CD4-positive, alpha-beta memory T cell (primary cell): ENCODE measurements around the gene ITGA3. TPM values are rescaled to one million over a fixed set of nuclear protein-coding genes. Genes with fewer than 3 reads are reported as not detected.

ENCODE experiments used
- CTCF ChIA-PET: fragments of 350-600 bp; sonication (Branson Sonifier 250); formaldehyde crosslinking; loops from one replicate; lab custom pipeline; 2021; ENCODE audit warnings: inconsistent platforms; ENCODE audit not compliant: partially characterized antibody; lab: Charles Lee
- POLR2A ChIA-PET: fragments of 350-600 bp; sonication (Branson Sonifier 250); formaldehyde crosslinking; loops from one replicate; lab custom pipeline; 2021; ENCODE audit not compliant: partially characterized antibody; lab: Charles Lee
- DNase-seq, 5 donors: peaks; one replicate each; pipeline versions ENCODE4 v3.0.0 to v3.0.0-alpha.2; 2020 to 2022; ENCODE audit warnings: mixed read lengths in 1 of 5
- H3K27ac ChIP-seq: one replicate; pipeline ENCODE4 v1.7.0; 2013; ENCODE audit warnings: low read depth, low read length
- H3K27me3 ChIP-seq: 2 replicates; pipeline ENCODE4 v1.7.0; 2013; ENCODE audit warnings: mild to moderate bottlenecking, low read length, moderate library complexity; ENCODE audit not compliant: insufficient read depth
- H3K36me3 ChIP-seq: 2 replicates; pipeline ENCODE4 v1.7.0; 2013; ENCODE audit warnings: mild to moderate bottlenecking, low read length, moderate library complexity; ENCODE audit not compliant: insufficient read depth
- H3K4me1 ChIP-seq: 2 replicates; pipeline ENCODE4 v1.7.0; 2013; ENCODE audit warnings: mild to moderate bottlenecking, low read length, moderate library complexity; ENCODE audit not compliant: insufficient read depth
- H3K4me3 ChIP-seq, 2 donors: one replicate each; pipeline ENCODE4 v1.7.0; 2013; ENCODE audit warnings: low read length in 2 of 2, mild to moderate bottlenecking in 1 of 2
- H3K9me3 ChIP-seq, 2 donors: one replicate each; pipeline ENCODE4 v1.7.0; 2013; ENCODE audit warnings: low read length in 2 of 2, control low read depth in 1 of 2; ENCODE audit not compliant: control insufficient read depth in 1 of 2
- H3K27ac Mint-ChIP-seq, 7 donors: one replicate each; pipeline ENCODE4 v1.8.0; 2020 to 2021; ENCODE audit warnings: mixed read lengths in 7 of 7, mild to moderate bottlenecking in 6 of 7, inconsistent platforms in 3 of 7, moderate library complexity in 3 of 7
- H3K27me3 Mint-ChIP-seq, 2 donors: one replicate each; pipeline ENCODE4 v1.8.0; 2020 to 2021; ENCODE audit warnings: mixed read lengths in 2 of 2
- H3K36me3 Mint-ChIP-seq, 2 donors: one replicate each; pipeline ENCODE4 v1.8.0; 2020 to 2021; ENCODE audit warnings: mixed read lengths in 2 of 2, inconsistent platforms in 1 of 2, mild to moderate bottlenecking in 1 of 2
- H3K4me1 Mint-ChIP-seq, 4 donors: one replicate each; pipeline ENCODE4 v1.8.0; 2020 to 2021; ENCODE audit warnings: mixed read lengths in 4 of 4, mild to moderate bottlenecking in 1 of 4
- H3K4me3 Mint-ChIP-seq, 8 donors: one replicate each; pipeline ENCODE4 v1.8.0; 2020 to 2021; ENCODE audit warnings: mixed read lengths in 8 of 8, mild to moderate bottlenecking in 7 of 8, moderate library complexity in 6 of 8, inconsistent platforms in 3 of 8
- H3K9me3 Mint-ChIP-seq, 8 donors: one replicate each; pipeline ENCODE4 v1.8.0; 2020 to 2021; ENCODE audit warnings: mixed read lengths in 8 of 8, mild to moderate bottlenecking in 5 of 8, inconsistent platforms in 3 of 8, moderate library complexity in 1 of 8
- intact Hi-C: fragments of 100-400 bp; cut with micrococcal nuclease; formaldehyde crosslinking; loops from one replicate; pipeline ENCODE4 v1.15.1; 2023
- polyA plus RNA-seq, 2 donors: library from polyadenylated mRNA; unstranded; fragments of 300-500 nt; fragmentation: Illumina TruSeq; gene quantifications; one replicate each; pipeline ENCODE4 v1.2.3, GENCODE V29; 2021
- total RNA-seq, 2 experiments: library from RNA; stranded (reverse); gene quantifications; one replicate each; pipeline ENCODE4 v1.2.3, GENCODE V29; 2021

Gene ITGA3
- total and polyA plus RNA-seq, 4 experiments from 2014 or later, result 1.6 to 16.3 (median 9.4) TPM

- CTCF ChIA-PET, result interaction anchor here (1.0 to 4.1 kb wide), 10 partner anchors 10 to 181 kb away, joined by 3 to 36 read pairs (median 7); partner anchors contain the start of genes PDK2 and SAMD14
- Mint-ChIP-seq H3K4me1 (peaks cover 7 to 16% (median 12%) of the 10 kb centered on the region in 4 donors), H3K9me3 (no peaks in the 10 kb centered on the region), H3K27ac (no peak overlapping the region), H3K36me3 (peaks cover 0 to under 1% of the 10 kb centered on the region in 2 donors), H3K27me3 (peaks cover 16 to 20% of the 10 kb centered on the region in 2 donors), H3K4me3 (no peak overlapping the region)
- Histone ChIP-seq H3K4me1 (peaks cover 13% of the 10 kb centered on the region), H3K27ac (no peak overlapping the region), H3K27me3 (peaks cover 7% of the 10 kb centered on the region), H3K9me3 (no peaks in the 10 kb centered on the region), H3K4me3 (no peak overlapping the region), H3K36me3 (no peaks in the 10 kb centered on the region)
- no peak for DNase-seq
- POLR2A ChIA-PET, result interaction anchor here (1.5 kb wide), 1 partner anchor 23 kb away, joined by 4 read pairs; no protein-coding TSS in a partner anchor
- intact Hi-C loops, result no loop called here
These were observed 59.8 kb downstream of the ITGA3 start for GRCh38 chr17:50115756-50116155.

GRCh38 chr17:50117202-50118051 lies 61.5 kb downstream of the ITGA3 start:
- Histone ChIP-seq H3K27ac (no peak overlapping the region), H3K9me3 (no peaks in the 10 kb centered on the region), H3K4me1 (peaks cover 13% of the 10 kb centered on the region), H3K27me3 (peaks cover 7% of the 10 kb centered on the region), H3K4me3 (peak overlapping the region in 1 of 2 donors; percentile 6), H3K36me3 (no peaks in the 10 kb centered on the region)
- Mint-ChIP-seq H3K4me1 (peaks cover 7 to 16% (median 12%) of the 10 kb centered on the region in 4 donors), H3K36me3 (no peaks in the 10 kb centered on the region), H3K27ac (no peak overlapping the region), H3K4me3 (peak overlapping the region in 7 of 8 donors; percentile 13 to 73 (median 49)), H3K27me3 (peaks cover 16 to 20% of the 10 kb centered on the region in 2 donors), H3K9me3 (no peaks in the 10 kb centered on the region)
- ChIA-PET CTCF (interaction anchor here (0.6 to 4.1 kb wide), 23 partner anchors 8 to 183 kb away, joined by 3 to 36 read pairs (median 5); partner anchors contain the start of genes PDK2 and TMEM92), POLR2A (interaction anchor here (0.7 to 2.4 kb wide), 8 partner anchors 13 to 61 kb away, joined by 3 to 7 read pairs (median 3); partner anchors contain the start of gene PPP1R9B)
- intact Hi-C loops, result loop anchor here (1.0 kb wide), 1 partner anchor 61 kb away; no protein-coding TSS in a partner anchor
- DNase-seq, result peak; percentile 58 to 63 (median 60)

GRCh38 chr17:50118076-50118827 lies 62.3 kb downstream of the ITGA3 start:
- H3K9me3 ChIP-seq, result no peaks in the 10 kb centered on the region
- H3K4me1 ChIP-seq, result peaks cover 13% of the 10 kb centered on the region
- Mint-ChIP-seq H3K27ac (no peak overlapping the region), H3K27me3 (peaks cover 16 to 20% of the 10 kb centered on the region in 2 donors), H3K4me3 (peak overlapping the region in 1 of 8 donors; percentile 13), H3K9me3 (peaks cover 0 to 2% (median 0%) of the 10 kb centered on the region in 8 donors), H3K4me1 (peaks cover 7 to 16% (median 12%) of the 10 kb centered on the region in 4 donors), H3K36me3 (no peaks in the 10 kb centered on the region)
- ChIA-PET CTCF (interaction anchor here (0.9 to 4.1 kb wide), 15 partner anchors 7 to 182 kb away, joined by 3 to 36 read pairs (median 7); partner anchors contain the start of genes PDK2 and TMEM92), POLR2A (interaction anchor here (0.8 to 2.4 kb wide), 6 partner anchors 12 to 44 kb away, joined by 3 to 7 read pairs (median 4); partner anchors contain the start of gene PPP1R9B)
- intact Hi-C loops, result no loop called here
- H3K27me3 ChIP-seq, result peaks cover 7% of the 10 kb centered on the region
- H3K4me3 ChIP-seq, result no peak overlapping the region
- H3K36me3 ChIP-seq, result no peaks in the 10 kb centered on the region
- DNase-seq, result no peak
- no peak overlapping the region for H3K27ac ChIP-seq

GRCh38 chr17:50118828-50119218 lies 62.9 kb downstream of the ITGA3 start:
- intact Hi-C loops, result no loop called here
- POLR2A ChIA-PET, result interaction anchor here (1.2 to 2.4 kb wide), 3 partner anchors 12 to 24 kb away, joined by 3 to 7 read pairs (median 5); no protein-coding TSS in a partner anchor

GRCh38 chr17:50120475-50121253 lies 64.8 kb downstream of the ITGA3 start:
- H3K36me3 Mint-ChIP-seq, result no peaks in the 10 kb centered on the region
- CTCF ChIA-PET, result interaction anchor here (1.0 to 2.9 kb wide), 6 partner anchors 10 to 79 kb away, joined by 3 to 13 read pairs (median 4); no protein-coding TSS in a partner anchor
- no peak overlapping the region for H3K4me3 Mint-ChIP-seq
- Histone ChIP-seq H3K27ac (no peak overlapping the region), H3K4me1 (peaks cover 13% of the 10 kb centered on the region), H3K27me3 (peaks cover 7% of the 10 kb centered on the region), H3K36me3 (no peaks in the 10 kb centered on the region), H3K4me3 (no peak overlapping the region), H3K9me3 (no peaks in the 10 kb centered on the region)
- H3K4me1 Mint-ChIP-seq, result peaks cover 3 to 8% (median 6%) of the 10 kb centered on the region in 4 donors
- intact Hi-C loops, result no loop called here
- peaks cover 0 to 2% (median 0%) of the 10 kb centered on the region in 8 donors for H3K9me3 Mint-ChIP-seq
- no peak for DNase-seq
- H3K27me3 Mint-ChIP-seq, result peaks cover 11 to 14% of the 10 kb centered on the region in 2 donors
- H3K27ac Mint-ChIP-seq, result no peak overlapping the region
- POLR2A ChIA-PET, result interaction anchor here (0.7 to 1.6 kb wide), 2 partner anchors 12 to 20 kb away, joined by 3 read pairs; no protein-coding TSS in a partner anchor

More at GRCh38 chr17:50118828-50119218, 62.9 kb downstream of the ITGA3 start:
- Histone ChIP-seq H3K36me3 (no peaks in the 10 kb centered on the region), H3K27ac (no peak overlapping the region), H3K9me3 (no peaks in the 10 kb centered on the region), H3K4me3 (no peak overlapping the region), H3K4me1 (peaks cover 13% of the 10 kb centered on the region), H3K27me3 (peaks cover 7% of the 10 kb centered on the region)
- no peaks in the 10 kb centered on the region for H3K36me3 Mint-ChIP-seq
- CTCF ChIA-PET, result interaction anchor here (1.2 to 4.1 kb wide), 6 partner anchors 10 to 51 kb away, joined by 3 to 36 read pairs (median 11); no protein-coding TSS in a partner anchor
- H3K4me1 Mint-ChIP-seq, result peaks cover 7 to 16% (median 12%) of the 10 kb centered on the region in 4 donors
- no peak overlapping the region for H3K27ac Mint-ChIP-seq
- peaks cover 16 to 20% of the 10 kb centered on the region in 2 donors for H3K27me3 Mint-ChIP-seq
- H3K9me3 Mint-ChIP-seq, result peaks cover 0 to 2% (median 0%) of the 10 kb centered on the region in 8 donors
- H3K4me3 Mint-ChIP-seq, result peak overlapping the region in 1 of 8 donors; percentile 26
- DNase-seq, result no peak

- POLR2A ChIA-PET, result interaction anchor here (1.0 to 1.7 kb wide), 2 partner anchors 9 to 18 kb away, joined by 3 to 5 read pairs; no protein-coding TSS in a partner anchor
- Mint-ChIP-seq H3K36me3 (no peaks in the 10 kb centered on the region), H3K4me1 (peaks cover 1 to 4% (median 2%) of the 10 kb centered on the region in 4 donors), H3K27me3 (peaks cover 6 to 8% of the 10 kb centered on the region in 2 donors), H3K4me3 (no peak overlapping the region), H3K9me3 (peaks cover 0 to 2% (median 0%) of the 10 kb centered on the region in 8 donors), H3K27ac (no peak overlapping the region)
- intact Hi-C loops, result no loop called here
- Histone ChIP-seq H3K36me3 (no peaks in the 10 kb centered on the region), H3K4me3 (no peak overlapping the region), H3K27me3 (no peaks in the 10 kb centered on the region), H3K27ac (no peak overlapping the region), H3K4me1 (peaks cover 5% of the 10 kb centered on the region), H3K9me3 (no peaks in the 10 kb centered on the region)
- CTCF ChIA-PET, result interaction anchor here (1.0 to 1.6 kb wide), 5 partner anchors 9 to 174 kb away, joined by 3 to 5 read pairs (median 3); no protein-coding TSS in a partner anchor
- no peak for DNase-seq
These were observed 67.0 kb downstream of the ITGA3 start for GRCh38 chr17:50122945-50123344.
